GM21576 (cell line): Measurements from ENCODE around the gene TM4SF5.

ENCODE experiments used
- ATAC-seq: cut with Tn5 transposase; IDR thresholded peaks from one replicate; pipeline ENCODE4 v1.9.1; 2021; ENCODE audit warnings: mild to moderate bottlenecking, moderate library complexity; ENCODE audit not compliant: unreplicated experiment

Gene TM4SF5, protein sequence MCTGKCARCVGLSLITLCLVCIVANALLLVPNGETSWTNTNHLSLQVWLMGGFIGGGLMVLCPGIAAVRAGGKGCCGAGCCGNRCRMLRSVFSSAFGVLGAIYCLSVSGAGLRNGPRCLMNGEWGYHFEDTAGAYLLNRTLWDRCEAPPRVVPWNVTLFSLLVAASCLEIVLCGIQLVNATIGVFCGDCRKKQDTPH

DNA sequence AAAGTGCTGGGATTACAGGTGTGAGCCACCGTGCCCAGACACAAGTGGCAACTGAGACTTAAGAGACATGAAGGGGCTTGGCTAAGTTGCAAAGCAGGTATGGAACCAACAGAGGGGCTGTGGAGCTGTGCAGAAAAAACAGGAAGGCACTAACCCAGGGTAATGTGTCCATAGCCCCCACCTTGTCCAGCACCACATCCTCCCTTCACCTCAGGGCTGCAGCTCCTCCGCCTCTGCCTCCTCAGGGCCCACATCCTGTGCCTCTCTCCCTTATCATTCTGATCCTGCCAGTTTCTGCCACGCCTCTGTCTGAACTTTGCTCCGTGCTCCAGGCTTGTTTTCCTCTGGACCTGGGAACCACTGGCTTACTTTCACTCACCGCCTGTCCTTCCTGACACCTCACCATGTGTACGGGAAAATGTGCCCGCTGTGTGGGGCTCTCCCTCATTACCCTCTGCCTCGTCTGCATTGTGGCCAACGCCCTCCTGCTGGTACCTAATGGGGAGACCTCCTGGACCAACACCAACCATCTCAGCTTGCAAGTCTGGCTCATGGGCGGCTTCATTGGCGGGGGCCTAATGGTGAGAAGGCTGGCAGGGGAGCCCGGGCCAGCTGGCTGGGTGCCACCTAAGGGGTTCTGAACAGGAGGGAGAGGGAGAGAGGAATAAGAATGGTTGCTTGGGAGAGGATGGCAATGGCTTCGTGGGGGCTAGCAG is at the start of gene TM4SF5:
TM4SF5 (plus strand) TSS at position 368 of the 716 bp plus-strand sequence; CDS start at position 405, 37 bp downstream.
- ATAC-seq, result no peak

DNA sequence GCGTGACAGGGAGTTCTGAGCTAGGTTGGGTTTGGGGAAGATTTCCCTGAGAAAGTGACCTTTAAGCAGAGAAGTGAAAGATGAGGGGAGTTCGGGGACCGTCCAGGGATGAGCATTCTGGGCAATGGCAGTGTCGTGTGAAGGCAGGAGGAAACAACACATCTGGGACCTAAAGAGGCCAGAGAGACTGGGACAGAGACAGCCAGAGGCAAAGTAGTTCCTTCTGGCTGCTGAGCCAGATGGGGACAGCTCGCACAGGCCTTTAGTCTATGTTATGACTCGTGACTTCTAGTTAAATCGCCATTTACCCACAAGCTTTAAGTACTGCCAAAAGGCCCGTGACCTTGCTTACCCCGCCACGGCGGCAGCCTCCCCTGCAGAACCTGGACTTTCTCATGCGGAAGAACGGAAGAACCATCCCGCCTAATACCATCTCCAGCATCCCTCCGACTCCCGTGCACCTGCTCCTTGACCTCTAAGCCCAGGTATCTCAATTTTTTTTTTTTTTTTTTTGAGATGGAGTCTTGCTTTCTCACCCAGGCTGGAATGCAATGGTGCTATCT is 48.9 kb upstream of the TM4SF5 start:
- ATAC-seq, result no peak

DNA sequence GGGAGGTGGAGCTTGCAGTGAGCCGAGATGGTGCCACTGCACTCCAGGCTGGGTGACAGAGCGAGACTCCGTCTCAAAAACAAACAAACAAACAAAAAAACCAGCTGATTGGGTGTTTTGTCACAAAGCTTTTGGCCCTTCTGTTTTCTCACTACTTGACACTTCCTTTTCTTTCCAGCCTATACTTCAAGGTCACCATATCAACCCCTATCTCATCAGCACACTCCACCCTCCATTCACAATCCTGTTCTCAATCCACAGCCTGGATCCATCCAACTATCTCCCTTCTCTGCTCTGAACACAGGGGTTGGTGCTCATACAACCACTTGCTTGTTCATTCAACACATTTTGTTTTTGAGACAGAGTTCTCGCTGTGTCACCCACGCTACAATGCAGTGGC is 47.0 kb upstream of the TM4SF5 start:
- no peak for ATAC-seq

- no peak for ATAC-seq
Measured at GRCh38 chr17:4725646-4726310, 45.9 kb upstream of the TM4SF5 start.

- no peak for ATAC-seq
Measured at GRCh38 chr17:4728124-4728523, 43.6 kb upstream of the TM4SF5 start.

DNA sequence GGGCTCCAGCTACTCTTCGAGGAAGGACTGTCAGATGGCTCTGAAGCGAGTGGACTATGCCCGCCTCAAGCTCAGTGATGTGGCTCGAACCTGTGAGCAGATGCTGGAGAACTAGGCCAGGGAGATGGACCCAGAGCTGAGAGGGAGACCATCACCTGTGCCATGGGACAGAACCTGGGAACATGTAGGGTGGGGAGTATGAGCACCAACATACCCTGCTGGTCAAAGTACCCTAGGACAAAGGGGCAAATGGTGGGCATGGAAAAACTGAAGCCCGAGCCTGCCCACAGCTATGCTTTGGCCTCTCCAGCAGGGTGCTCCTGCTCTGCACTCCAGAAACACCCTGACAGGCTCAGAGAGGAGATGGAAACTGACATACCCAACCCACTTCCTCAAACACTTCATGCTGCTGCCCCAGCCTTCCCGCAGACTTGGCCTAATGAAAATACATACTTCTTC is 38.6 kb upstream of the TM4SF5 start:
- ATAC-seq, result no peak

DNA sequence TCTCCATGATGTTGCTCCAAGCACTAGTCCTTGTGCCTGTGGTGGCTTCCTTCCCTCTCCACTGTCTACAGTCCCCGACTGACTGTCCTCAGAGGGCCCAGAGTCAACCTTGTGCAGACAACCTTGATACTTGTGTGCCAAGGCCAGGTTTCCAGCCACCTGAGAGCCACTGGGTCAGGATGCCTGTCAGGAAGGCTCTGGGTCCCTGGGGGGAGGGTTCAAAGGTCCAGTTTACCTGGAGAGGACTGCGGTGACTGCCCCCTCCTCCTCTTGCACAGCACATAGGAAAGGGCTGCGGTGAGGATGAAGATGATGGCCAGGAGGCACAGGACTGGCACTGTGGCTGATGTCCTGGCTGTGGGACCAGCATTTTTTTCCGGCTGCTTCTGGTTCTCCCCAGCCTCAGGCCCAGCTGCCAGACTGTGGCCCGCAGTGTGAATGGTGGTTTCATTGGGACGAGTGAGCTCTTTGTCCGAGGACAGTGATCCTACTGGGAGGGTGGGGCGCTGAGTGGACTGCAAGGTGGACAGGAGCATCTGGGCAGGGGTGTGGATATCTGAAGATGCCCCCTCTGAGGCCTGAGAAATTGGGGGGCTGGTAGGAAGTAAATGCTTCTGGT is 36.7 kb upstream of the TM4SF5 start:
- ATAC-seq, result no peak

DNA sequence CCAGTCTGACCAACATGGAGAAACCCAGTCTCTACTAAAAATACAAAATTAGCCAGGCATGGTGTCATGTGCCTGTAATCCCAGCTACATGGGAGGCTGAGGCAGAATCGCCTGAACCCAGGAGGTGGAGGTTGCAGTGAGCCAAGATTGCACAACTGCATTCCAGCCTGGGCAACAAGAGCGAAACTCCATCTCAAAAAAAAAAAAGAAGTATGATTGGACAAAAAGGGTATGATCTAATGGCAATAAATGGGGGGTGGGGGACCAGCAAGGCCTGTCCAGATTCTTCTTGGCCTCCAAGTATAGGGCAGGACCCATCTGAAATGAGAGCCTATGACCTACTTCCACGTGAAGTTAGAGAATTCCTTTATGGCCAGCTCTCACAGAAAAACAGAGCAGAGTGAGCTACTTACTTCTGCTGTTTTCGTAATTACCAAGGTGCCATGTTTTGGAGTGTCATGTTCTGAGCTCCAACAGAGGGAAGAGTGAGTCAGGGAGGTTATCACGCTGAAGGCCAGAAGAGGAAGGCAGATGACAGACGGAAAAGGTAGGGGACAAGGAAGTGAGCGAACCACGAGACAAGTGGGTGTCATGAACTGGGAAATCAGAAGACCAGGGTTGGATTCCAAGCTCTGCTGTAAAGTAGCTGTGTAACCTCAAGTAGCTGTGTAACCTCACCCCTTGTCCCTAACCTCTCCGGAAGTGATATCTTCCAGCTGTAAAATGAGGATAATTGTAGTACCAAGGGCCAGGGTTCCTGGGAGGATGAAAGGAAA is 35.6 kb upstream of the TM4SF5 start:
- no peak for ATAC-seq

- no peak for ATAC-seq
Measured at GRCh38 chr17:4738136-4739121, 33.3 kb upstream of the TM4SF5 start.

GRCh38 chr17:4739122-4740024 is 32.3 kb upstream of the TM4SF5 start, which contains the start of the genes CXCL16 and ZMYND15:
TSS of gene CXCL16 (minus strand) at chr17:4739928. CDS start at chr17:4739339, 589 bp downstream.
TSS of gene ZMYND15 (plus strand) at chr17:4739833. CDS start at chr17:4740549, 716 bp downstream.
- no peak for ATAC-seq

- ATAC-seq, result no peak
Measured at GRCh38 chr17:4740025-4740351, 31.7 kb upstream of the TM4SF5 start.

DNA sequence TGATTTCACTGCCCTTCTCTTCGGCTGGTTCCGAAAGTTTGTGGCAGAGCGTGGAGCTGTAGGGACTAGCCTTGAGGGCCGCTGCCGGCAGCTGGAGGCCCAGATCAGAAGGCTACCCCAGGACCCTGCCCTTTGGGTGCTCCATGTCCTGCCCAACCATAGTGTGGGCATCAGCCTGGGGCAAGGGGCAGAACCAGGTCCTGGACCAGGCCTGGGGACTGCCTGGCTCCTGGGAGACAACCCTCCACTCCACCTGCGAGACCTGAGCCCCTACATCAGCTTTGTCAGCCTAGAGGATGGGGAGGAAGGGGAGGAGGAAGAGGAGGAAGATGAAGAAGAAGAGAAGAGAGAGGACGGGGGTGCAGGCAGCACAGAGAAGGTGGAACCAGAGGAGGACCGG is 31.1 kb upstream of the TM4SF5 start:
- no peak for ATAC-seq

DNA sequence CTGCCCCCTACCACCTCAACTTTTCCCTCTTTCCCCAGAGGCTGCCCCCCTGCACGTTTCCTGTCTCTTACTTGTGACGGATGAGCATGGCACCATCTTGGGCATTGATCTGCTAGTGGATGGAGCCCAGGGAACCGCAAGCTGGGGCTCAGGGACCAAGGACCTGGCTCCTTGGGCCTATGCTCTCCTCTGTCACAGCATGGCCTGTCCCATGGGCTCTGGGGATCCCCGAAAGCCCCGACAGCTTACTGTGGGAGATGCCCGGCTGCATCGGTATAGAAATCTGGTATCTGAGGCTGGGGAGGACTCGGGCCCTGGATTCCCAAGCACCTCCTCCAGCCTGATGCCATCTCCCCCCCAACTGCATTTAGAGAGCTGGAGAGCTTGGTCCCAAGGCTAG is 30.1 kb upstream of the TM4SF5 start:
- ATAC-seq, result no peak

DNA sequence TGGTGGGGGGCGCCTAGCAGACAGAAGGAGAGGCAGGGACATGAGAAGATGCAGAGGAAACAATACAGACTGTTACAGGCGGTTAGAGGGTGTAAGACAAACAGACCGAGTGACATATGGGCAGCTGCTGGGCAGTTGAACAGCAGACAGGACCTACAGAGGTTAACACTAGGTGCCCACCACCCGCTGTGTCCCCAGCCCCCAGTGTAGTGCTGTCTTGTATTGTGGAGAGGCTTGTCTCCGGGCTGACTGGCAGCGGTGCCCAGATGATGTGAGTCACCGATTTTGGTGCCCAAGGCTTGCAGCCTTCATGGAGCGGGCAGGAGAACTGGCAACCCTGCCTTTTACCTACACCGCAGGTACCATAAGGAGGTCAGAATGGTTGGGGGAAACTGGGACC is 29.6 kb upstream of the TM4SF5 start:
- no peak for ATAC-seq

DNA sequence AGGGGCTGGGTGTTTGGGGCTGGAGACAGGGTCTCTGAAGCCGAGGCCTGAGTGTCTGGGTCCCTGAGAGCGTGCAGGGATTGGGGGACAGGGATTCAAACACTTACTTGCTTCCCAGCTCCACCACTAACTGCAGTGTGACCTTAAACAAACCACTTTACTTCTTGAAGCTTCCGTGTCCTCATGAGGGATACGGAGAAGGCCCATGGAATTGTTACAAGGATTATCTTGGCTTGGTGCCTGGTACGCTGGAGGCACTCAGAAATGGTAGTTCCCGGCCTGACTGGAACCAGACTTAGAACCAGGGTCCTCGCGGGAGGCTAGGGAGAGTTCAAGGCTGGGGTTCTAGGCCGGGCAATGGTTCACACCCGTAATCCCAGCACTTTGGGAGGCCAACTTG is 29.1 kb upstream of the TM4SF5 start:
- no peak for ATAC-seq

DNA sequence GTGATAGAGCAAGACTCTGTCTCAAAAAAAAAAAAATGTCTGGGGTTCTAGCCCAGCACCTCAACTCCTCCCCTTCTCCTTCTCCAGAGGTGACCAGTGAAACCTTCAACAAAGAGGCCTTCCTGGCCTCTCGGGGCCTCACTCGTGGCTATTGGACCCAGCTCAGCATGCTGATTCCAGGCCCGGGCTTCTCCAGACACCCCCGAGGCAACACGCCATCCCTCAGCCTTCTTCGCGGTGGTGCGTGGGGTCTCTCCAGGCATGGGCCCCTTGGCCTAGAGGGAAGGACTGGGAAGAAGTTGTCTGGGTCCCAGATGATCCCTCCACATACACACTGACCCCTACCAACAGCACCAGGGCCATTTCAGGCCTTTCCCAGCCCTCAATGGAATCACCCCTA is 28.5 kb upstream of the TM4SF5 start:
- no peak for ATAC-seq

DNA sequence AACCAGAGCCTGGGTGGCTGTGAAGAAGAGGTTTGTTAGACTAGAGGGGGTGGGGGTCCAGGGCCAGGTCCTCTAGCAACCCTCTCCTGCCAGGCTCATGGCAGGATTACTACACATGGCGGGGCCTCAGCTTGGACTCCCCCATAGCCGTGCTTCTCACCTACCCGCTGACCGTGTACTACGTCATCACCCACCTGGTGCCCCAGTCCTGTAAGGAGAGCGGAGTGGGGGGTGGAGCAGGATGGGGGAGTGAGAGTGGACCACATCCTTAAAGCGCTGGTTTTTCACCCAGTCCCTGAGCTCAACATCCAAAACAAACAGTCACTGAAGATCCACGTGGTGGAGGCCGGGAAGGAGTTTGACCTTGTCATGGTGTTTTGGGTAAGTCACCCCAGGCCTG is 27.8 kb upstream of the TM4SF5 start:
- no peak for ATAC-seq
